Measurements from ENCODE around the gene KIF16B.

- no peak for TF ChIP-seq POLR2AphosphoS5 (IDR thresholded peaks at IDR 0.05; ENCODE audit: low read depth)
- TF ChIP-seq REST (IDR thresholded peaks at IDR 0.05; ENCODE audit: insufficient replicate concordance, low read depth) = no peak
- no peak for TF ChIP-seq CTCF (IDR thresholded peaks at IDR 0.05; ENCODE audit: insufficient read depth, low read length)
Observed at GRCh38 chr20:16352321-16352720, 220.9 kb downstream of the KIF16B start.
